Muscle of back (tissue), 11 donors: ENCODE data around the gene PPP1R36. TPM values are rescaled to one million over a fixed set of nuclear protein-coding genes. Genes with fewer than 3 reads are reported as not detected.
A peak's percentile ranks its signal among the peaks of the same experiment; 100 is the strongest.
"Not testable (repeated sequence)": the region's sequence is repeated elsewhere in the genome, so short reads cannot be mapped to it uniquely, and the experiment has no call there.

Experiments used
- DNase-seq, 3 donors: peaks; one replicate each; pipeline versions ENCODE4 v3.0.0 to v3.0.0-alpha.2; 2013
- polyA plus RNA-seq, 10 donors: library from polyadenylated mRNA; unstranded; fragments of 120-200 nt; gene quantifications; one replicate each; pipeline ENCODE4 v1.2.1, GENCODE V29; 2013; ENCODE audit not compliant: insufficient read length in 10 of 10

The PPP1R36 gene
- polyA plus RNA-seq, 10 donors, result 0.13 to 0.56 (median 0.33) TPM; not detected in 3

DNA sequence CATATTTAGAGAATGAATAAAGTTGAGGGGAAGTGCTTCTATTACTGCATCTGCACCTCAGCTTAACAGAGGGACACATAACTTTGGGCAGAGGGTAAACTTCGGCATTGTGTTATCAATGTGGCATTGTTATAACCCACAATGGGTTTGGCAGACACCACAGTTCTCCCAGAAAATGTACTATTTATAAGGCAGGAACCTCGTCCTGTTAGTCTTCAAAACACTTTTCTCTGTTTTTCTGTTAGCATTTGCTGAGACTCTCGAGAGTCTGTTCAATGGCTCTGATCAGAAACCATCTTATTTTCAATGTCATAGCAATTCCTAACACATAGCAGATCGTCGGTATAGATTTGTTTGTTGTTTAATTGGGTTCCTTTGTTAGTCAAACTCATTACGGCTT, 13.9 kb downstream of the PPP1R36 start:
- DNase-seq, result no peak

DNA sequence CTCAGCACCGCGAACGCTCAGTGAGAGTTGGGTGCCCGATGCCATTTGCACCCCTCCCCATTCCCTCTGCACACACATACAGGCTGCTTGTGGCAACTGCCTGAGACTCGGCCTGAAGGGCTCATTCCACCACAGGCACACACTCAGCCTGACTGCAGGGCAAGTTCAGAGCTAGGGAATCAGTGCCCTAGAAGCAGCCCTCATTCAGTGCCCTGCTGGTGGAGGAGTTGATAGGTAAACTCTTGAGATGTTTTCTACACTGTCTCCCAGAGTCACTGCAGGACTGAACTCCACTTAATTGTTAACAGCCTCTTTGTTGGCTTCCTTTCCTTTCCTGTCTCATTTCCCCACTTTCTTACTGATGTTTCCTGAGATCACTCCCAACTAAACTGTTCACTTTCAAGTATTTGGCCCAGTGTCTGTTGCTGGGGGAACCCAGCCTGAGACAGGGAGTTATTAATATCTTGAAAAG, 16.9 kb downstream of the PPP1R36 start:
- peak in 2 of 3 donors; percentile 65 to 78 for DNase-seq

- peak in 1 of 3 donors; percentile 42 for DNase-seq
Measured at GRCh38 chr14:64569138-64569631, 19.4 kb downstream of the PPP1R36 start.

GRCh38 chr14:64569646-64570045, 19.9 kb downstream of the PPP1R36 start:
- not testable (repeated sequence) for DNase-seq

- peak in 1 of 3 donors; percentile 80 for DNase-seq
Measured at GRCh38 chr14:64572386-64573104, 22.8 kb downstream of the PPP1R36 start.

GRCh38 chr14:64573109-64573508, 23.3 kb downstream of the PPP1R36 start:
- peak; percentile 33 to 89 (median 65) for DNase-seq

- peak in 1 of 3 donors; percentile 63 for DNase-seq
Measured at GRCh38 chr14:64574371-64575107, 24.8 kb downstream of the PPP1R36 start.

- no peak for DNase-seq
Measured at GRCh38 chr14:64577211-64577610, 27.4 kb downstream of the PPP1R36 start.

GRCh38 chr14:64580467-64580866, 30.7 kb downstream of the PPP1R36 start:
- DNase-seq, result peak in 1 of 3 donors; percentile 50

GRCh38 chr14:64581363-64581762, 31.6 kb downstream of the PPP1R36 start:
- no peak for DNase-seq

- DNase-seq, result no peak
Measured at GRCh38 chr14:64581817-64582216, 32.1 kb downstream of the PPP1R36 start.

GRCh38 chr14:64584190-64584589, 34.4 kb downstream of the PPP1R36 start:
- DNase-seq, result no peak

GRCh38 chr14:64591809-64592208, 42.0 kb downstream of the PPP1R36 start:
- peak in 1 of 3 donors; percentile 36 for DNase-seq

DNA sequence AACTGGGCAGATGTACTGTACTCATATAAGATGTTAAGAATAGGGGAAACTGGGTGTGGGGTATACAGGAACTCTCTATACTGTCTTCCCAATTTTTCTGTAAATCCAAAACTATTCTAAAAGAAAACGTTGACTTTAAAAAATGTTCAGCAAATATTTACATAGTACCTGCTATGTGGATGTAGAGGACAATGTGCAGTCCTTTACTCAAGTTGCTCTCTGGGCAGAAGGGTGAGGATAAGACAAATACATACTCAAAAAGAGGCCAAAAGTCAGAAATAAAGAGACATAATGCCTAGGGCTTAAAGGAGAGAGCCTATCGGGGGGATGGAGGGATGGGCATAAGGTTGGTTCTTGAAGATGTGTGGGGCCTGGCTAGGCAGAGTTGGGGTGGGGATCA, 44.7 kb downstream of the PPP1R36 start:
- DNase-seq, result no peak

GRCh38 chr14:64598404-64598803, 48.6 kb downstream of the PPP1R36 start:
- no peak for DNase-seq

DNA sequence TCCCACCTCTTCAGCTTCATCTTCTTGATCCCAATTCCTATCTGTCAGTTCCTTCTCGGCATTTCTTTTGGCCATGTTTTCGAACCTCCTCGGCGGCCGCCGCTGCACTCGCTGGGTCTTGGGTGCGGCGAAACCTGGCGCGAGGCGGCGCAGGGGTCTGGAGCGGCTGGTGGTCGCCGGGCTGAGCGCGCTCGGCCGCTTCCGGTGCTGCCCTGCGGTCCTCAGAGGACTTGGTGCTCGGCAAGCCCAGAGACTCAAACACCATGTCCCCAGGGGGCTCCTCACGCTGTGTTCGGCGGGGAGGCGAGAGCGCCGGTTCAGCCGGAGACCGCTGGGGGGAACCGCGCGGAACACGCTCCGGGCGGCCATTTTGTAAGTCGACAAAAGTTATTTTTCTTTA, 51.8 kb downstream of the PPP1R36 start:
- peak in 1 of 3 donors; percentile 25 for DNase-seq

- DNase-seq, result no peak
Measured at GRCh38 chr14:64602826-64603225, 53.1 kb downstream of the PPP1R36 start.

- no peak for DNase-seq
Measured at GRCh38 chr14:64604001-64604400, 54.2 kb downstream of the PPP1R36 start.

DNA sequence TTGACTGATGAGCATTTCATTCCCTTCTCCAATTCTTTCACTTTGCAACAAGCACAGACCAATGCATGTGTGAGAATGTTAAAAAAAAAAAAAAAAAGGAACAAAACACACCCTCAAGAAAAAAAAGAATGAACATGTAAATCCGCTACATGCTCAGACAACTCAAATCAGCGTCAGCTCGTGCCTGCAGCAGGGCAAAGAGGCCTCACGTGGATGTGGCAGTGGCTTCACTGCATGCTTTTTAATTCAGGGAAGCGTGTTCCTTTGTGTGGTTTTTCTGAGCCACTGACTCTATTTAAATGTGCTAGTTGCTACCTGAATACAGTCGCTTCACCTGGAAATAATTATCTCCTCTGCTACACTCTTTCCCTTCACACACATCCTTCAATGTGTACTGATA, 55.1 kb downstream of the PPP1R36 start:
- no peak for DNase-seq

DNA sequence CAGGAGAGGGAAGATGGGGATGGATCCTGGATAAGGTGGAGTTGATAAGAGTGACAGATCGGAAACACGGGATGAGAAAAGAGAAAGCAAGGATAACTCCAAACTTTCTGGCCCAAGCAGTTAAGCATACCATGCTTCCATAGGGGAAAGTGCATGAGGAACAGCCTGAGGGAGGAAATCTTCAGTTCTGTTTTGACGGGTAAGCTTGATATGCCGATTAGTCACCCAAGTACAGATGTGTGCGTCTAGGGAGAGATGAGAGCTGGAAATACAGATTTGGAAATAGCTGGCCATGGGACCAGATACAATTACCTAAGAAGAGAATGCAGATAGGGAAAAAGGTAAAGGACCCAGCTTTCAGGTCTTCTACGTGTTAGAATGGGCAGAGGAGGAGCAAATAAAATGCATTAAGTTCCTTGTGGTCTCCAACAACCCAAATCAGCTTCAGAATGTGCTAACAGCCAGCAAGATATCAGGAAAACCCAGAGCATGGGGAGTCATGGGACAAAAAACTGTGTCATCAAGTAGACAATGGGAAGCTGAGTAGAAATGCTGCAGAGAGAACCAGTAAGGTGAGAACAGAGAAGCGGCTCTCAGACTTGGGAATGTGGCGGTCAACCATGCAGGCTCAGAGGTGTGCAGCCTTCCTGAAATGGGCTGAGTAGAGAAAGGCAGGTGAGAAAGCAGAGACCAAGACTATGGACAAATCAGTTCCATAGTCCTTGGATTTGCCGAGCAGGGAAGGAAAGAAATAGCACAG, 56.3 kb downstream of the PPP1R36 start:
- DNase-seq, result no peak

DNA sequence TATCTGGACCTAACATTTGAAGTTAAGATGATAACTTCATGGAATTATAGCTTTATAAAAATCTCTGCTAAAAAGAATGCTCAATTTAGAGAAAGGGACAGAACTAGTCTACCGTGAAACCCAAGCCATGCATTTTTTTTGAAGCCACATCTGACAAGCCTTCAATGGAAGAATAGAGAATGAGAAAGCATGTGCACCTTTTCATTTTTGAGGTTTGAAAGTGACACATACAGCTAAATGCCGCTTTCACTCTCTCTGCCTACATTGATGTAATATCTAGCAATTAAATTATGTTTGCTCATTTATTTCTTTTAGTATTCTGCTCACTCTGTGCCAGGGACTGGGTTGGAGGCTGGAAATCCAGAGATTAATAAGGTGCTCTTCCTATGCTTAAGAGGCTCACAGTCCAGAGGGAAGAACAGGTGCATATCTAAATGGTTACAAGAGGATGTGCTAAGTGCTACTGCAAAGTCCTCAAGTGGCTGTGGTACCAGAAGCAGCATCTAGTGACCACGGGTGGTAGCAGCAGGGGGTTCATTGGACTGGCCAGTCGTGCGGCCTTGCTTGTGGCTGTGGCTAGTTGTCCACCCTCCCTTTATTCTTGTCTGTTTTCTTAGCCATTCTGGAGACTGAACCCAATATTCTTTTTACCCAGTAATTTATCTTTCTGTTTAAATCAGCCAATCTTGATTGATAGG, 60.4 kb downstream of the PPP1R36 start:
- DNase-seq, result no peak
